GM21737 (cell line): ENCODE data around the gene TMEM218.
A peak's percentile ranks its signal among the peaks of the same experiment; 100 is the strongest.

ENCODE experiments used
- ATAC-seq: cut with Tn5 transposase; IDR thresholded peaks from one replicate; pipeline ENCODE4 v1.9.1; 2021; ENCODE audit warnings: mild to moderate bottlenecking, moderate library complexity; ENCODE audit not compliant: unreplicated experiment

TMEM218 gene

DNA sequence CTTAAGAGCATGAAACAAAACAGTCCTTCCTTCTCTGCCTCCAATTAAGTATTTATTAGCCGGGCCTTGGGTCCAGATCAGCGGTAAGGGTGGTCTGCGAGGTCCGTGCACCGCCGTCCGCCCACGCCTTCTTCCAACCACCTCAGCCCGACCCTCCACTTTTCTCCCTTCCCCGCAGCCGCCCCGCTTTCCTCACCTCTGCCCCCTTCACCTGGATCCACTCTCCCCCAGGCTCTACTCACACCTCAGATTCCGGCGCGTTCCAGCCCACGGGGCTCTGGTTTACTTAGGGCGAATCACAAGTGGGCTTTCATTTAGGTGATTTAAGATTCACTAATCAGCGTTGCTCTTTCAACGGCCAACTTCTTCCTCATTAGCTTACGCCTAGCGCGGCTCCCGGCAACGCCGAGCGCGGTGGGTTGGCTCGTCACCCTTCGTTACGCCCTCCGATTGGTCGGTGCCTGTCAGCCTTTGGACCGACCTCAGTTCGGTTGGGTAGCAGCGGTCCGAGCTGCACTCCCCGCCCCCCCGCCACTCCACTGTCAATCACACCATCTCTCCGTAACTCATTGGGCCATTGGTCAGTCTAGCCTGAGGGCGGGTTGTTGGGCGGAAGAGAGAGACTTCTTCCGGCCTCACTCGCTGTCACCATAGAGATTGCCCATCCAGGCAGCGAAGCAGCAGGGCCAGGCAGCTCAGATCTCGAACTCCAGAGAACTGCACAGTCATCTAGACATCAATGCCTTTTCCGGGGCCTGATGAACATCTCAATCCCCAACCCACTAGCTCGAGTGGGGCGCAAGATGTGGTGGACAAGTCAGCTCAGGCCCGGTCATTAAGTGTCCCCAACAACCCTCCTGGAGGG lies at the start of gene TMEM218:
TSS of gene TMEM218 (minus strand) at position 284 of the 865 bp plus-strand sequence. CDS start 9,385 bp downstream, outside the sequence.
- ATAC-seq: peak; percentile 97

DNA sequence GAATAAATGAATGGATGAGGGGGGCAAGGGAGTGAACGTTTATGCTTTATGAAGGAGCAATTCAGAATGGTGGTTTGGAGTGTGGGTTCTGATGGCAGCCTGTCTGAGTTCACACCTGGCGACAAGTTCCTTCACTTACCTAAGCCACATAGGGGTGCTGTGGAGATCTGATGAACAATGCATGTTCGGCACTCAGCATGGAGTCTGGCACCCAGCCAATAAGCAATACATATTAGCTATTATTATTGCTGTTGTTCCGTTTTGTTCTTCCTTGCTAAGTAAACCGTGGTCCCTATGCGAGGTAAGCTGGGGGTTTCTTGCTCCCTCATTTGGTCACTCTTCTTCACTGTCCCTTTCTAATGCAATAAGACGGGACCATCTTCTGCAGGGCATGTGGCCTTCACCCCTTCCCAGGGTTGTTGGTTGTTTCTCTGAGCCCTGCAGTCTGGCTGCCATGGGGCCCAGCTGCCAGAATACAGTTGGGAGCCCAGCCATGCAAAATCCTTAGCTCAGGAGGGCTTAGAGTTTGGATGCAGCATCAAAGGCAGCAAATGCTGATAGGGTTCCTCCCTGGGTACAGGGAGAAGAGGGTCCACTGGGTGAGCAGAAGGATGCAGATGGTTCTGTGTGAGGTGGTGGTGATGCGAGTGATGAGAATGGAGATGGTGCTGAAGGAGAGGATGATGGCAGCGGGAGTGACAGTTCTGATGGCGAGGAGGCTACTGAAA lies 46.7 kb upstream of the TMEM218 start:
- ATAC-seq: no peak

DNA sequence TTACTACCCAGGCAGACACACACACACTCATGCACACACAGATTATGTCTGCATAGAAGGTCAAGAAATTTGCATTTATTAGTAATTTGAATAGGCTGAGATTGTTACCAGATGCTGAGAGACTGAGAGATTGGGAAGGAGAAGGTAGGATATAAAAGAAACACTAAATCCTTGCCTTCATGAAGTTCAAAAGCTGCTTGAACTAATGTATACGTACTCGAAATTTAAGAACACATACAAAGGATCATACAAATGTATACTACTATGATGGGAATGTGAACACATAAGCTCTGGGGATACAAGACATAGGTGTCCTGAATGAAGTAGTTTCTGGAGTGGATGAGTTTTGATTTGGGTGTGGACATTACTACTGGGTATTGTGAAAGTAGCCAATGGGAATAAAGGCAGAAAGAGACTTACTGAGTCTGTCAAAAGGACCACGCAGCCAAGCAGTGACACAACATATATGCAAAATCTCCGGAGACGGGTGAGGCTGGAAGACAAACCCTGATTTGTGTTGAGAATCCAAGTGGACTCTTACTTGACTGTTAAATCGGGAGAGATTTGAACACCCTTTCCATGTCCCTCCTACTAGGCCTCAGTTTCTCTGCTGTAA lies 45.8 kb upstream of the TMEM218 start:
- ATAC-seq: no peak

DNA sequence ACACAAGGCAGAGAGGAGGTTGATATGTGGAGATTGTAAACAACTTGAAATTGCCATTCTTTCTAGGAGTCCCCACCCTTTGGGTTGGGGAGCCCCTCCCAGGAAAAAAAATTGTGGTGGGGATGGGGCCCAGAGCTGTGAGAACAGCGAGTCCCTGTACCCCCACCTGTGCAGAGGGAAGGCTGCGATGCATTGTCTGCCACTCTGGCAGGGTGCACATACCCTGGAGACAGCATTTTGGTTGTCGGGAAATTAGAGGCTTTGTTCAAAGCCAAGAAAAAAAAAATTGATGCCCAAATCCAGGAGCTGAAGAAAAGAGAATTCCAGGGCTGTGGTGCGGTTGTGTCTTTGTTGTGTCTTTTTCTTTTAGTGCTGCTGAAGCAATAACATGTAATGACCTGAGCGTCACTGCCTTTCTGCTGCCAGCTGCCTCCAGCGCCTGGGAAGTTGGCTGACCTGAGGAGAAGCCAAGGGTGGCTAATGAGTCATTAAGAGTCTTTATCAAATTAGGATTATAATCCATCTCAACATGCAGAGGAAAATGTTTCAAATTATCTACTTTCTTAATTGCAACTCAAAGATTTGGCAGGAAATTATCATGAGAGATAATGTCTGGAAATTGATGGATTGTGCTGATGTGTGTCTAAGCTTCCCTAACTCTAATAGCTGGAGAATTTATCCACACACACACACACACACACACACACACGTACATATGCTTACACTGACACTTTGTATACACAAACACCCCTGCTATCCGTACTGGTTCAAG lies 45.1 kb upstream of the TMEM218 start:
- ATAC-seq: no peak

DNA sequence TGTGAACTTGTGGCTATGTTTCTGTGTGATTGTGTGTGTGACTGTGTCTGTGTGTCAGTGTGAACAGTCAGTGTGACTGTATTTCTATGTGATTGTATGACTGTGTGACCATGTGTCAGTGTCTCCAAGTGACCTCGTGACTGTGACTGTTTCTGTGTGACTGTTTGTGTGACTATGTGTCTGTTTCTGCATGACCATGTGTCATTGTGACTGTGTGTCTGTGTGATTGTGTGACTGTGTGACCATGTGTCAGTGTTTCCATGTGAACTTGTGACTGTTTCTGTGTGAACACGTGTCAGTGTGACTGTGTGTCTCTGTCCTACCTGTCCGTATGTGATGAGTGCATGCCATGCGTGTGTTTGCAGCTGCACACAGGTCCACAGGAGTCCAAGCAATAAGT lies 44.3 kb upstream of the TMEM218 start:
- no peak for ATAC-seq

GRCh38 chr11:125155100-125155444 lies 43.6 kb upstream of the TMEM218 start:
- no peak for ATAC-seq

DNA sequence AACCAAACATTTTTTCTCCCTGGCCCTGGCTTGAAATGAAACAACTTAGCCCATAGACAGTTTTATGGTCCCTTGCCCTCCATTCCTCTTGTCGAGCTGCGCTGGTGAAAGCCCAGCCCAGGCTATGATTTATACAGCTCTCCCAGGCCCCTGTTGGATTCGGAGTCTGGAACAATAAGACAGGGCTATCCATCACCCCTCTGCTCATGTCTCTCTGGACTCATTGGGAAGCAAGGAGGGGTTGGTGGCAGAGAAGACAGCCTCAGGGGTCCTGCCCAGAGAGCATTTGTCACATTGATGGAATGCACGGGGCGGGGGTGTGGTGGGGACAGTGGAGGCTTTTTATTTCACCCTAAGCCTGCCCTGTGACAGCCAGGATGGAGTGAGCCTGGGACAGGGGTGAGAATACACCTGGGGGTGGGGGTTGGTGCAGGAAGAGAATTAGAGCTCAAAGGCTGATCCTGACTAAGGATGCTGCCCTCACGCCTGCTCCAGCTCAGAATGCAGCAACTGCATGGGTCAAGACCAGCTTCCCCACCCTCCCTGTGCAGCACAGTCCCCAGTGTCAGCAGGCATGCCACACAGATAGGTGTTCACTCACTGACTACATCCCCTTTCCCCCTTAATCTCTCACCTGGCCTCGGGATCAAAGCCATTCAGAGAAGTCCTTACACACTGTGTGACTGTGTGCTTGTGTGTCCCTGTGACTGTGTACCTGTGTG lies 43.1 kb upstream of the TMEM218 start:
- ATAC-seq: no peak

DNA sequence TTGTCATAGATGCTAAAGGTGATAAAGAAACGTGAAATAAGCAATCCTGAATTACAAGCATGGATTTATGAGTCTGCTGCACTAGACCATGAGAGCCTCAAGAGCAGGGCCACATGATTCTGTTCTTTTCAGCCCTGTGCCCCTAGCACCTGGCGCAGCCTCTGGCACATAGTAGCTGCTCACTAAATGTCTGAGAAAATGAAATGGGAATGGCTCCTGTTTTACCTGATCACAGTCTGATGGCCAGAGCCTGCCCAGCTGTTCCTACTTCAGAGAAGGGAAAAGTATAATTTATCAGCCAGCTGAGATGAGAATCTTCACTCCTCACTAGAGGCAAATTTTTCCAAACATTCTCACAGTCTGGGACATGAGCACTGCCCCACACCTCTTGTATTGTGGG lies 42.4 kb upstream of the TMEM218 start:
- ATAC-seq: no peak

GRCh38 chr11:125148743-125149142 lies 37.3 kb upstream of the TMEM218 start:
- ATAC-seq: no peak

GRCh38 chr11:125148011-125148410 lies 36.6 kb upstream of the TMEM218 start:
- ATAC-seq: no peak

DNA sequence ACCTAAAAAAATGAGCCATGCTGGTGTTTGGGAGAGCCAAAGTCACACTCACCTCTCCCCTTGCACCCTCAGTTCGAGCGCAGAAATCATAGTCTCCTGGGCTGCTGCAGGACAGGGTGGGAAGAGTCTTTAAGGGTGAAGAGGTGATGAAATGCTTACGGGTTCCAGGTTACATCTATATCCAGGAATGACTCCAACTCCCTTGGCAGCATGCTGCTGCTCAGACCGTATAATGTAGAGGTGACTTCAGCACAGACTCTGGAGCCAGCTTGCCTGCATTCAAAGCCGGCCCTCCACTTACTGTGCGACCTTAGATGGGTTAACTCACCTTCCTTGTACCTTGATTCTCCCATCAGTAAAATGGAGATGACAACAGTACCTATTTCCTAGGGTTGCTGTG lies 35.9 kb upstream of the TMEM218 start:
- no peak for ATAC-seq

DNA sequence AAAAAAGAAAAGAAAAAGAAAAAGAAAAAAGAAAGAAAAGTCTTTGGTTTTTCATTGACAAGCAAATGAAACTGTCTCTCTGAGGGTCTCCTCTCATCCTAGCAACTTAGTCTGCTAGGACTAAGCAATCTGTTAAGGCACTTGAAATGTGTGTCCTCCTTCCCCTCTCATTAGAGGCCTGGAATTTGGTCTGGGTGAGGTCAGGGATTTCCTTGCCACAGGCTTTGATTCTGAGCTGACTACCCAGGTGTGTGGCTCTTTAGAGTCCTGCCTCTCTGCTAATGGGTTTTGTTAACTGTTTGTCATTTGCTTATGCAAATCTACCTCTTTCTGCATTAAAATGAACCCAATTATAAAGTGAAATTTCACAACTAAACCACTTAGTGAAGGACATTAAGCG lies 34.8 kb upstream of the TMEM218 start:
- ATAC-seq: no peak

- ATAC-seq: peak; percentile 80
Observed at GRCh38 chr11:125141686-125142535, 30.5 kb upstream of the TMEM218 start.

DNA sequence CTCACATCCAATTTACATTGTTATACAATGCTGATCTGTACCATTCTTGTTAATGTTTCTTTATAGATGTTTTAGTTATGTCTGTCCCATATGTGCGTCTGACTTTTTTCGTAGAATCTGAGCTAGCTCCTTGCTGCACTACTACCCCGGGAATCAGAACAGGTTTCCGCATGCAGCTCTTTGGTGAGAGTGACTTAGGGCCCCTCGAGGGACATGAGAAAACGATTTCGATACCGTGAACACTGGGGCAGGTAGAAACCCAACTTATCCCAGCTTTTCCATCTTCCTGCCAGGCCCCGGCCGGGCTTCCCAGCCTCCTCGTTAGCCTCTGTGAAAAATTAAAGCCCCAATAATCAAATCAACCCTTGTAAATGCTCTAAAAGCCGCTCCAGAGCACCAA lies 29.8 kb upstream of the TMEM218 start:
- no peak for ATAC-seq

DNA sequence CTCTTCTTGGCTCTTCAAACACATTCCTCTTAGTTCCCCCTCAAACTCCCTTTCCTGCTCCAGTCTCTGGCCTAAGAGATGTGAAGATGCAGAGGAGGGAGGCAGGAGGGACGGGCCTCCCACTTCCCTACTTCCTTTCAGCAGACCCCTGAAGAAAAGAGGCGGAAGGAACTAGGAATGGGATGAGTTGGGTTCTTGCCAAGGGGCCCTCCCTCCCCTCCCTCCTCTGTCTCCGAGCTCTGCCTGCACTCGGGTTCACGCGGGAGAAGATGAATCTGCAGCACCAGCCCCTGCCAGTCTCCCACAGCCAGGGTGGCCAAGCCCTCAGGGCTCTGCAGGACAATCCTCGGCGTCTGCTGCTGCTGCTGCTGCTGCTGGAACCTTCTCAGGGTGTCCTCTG lies 28.8 kb upstream of the TMEM218 start:
- ATAC-seq: no peak

DNA sequence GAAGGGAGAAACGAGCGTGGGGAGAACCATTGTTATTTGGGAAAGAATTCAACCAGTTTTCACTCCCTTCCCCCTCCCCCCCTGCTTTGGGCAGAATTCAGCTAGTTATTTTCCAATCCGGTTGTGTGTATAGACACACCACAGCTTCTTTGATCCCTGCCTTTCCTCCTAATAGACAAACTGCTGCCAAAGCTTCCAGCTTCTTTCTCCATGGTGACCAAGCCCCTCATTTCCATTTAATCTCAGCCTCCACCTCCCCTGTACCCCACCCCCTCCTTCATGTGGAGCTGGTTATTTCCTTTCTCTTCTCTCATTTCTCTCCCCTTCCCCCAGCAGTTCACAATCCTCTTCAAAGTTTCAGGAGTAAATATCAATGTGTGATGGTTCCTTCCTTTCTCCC lies 28.4 kb upstream of the TMEM218 start:
- ATAC-seq: no peak

- ATAC-seq: no peak
Observed at GRCh38 chr11:125138966-125139365, 27.5 kb upstream of the TMEM218 start.

- ATAC-seq: no peak
Observed at GRCh38 chr11:125136001-125136400, 24.6 kb upstream of the TMEM218 start.

GRCh38 chr11:125132596-125132995 lies 21.2 kb upstream of the TMEM218 start:
- no peak for ATAC-seq

DNA sequence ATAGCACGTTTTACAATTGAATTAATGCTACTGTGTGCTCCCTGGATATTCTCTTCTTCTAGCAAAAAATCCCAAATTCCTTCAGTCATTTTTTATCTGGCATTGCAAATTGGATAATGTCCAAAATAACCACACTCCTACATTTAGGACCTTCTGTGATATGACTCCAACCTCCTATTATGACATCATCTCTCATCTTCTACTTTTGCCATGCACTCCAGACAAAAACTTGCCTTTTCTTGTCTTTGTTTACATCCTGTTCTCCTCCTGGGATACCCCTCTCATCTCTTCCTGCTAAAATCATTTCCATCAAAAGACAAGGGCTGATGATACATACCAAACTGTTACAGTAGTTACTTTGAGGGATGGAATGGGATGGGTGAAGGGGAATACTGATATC lies 20.6 kb upstream of the TMEM218 start:
- no peak for ATAC-seq
